GM23248 (cell line): ENCODE measurements around the gene CDH4. TPM values are rescaled to one million over a fixed set of nuclear protein-coding genes. Genes with fewer than 3 reads are reported as not detected.

Experiments
- DNase-seq: peaks from one replicate; pipeline ENCODE4 v3.0.0-alpha.2; 2015
- H2AFZ ChIP-seq: fragments of 200-600 bp; sonication (generic); 2 replicates; pipeline ENCODE4 v1.6.1; 2016; ENCODE audit warnings: antibody characterized with exemption
- H3F3A ChIP-seq: fragments of 200-600 bp; sonication (generic); 2 replicates; pipeline ENCODE4 v1.6.1; 2016; ENCODE audit warnings: mild to moderate bottlenecking, antibody characterized with exemption, mixed run types; ENCODE audit not compliant: insufficient read depth
- H3K27ac ChIP-seq: fragments of 200-600 bp; sonication (generic); 2 replicates; pipeline ENCODE4 v1.5.1; 2016; ENCODE audit warnings: mild to moderate bottlenecking
- H3K27me3 ChIP-seq: fragments of 200-600 bp; sonication (generic); replicated peaks from 2 replicates; pipeline ENCODE4 v1.6.1; 2016; ENCODE audit warnings: mild to moderate bottlenecking; ENCODE audit not compliant: insufficient read depth
- H3K36me3 ChIP-seq: fragments of 200-600 bp; sonication (generic); 2 replicates; pipeline ENCODE4 v1.6.1; 2016; ENCODE audit warnings: low read depth, mild to moderate bottlenecking
- H3K4me1 ChIP-seq: fragments of 200-600 bp; sonication (generic); 2 replicates; pipeline ENCODE4 v1.6.1; 2016; ENCODE audit warnings: mild to moderate bottlenecking; ENCODE audit not compliant: insufficient read depth
- H3K4me2 ChIP-seq: fragments of 200-600 bp; sonication (generic); one replicate; pipeline ENCODE4 v1.6.1; 2016; ENCODE audit warnings: mild to moderate bottlenecking; ENCODE audit not compliant: unreplicated experiment
- H3K4me3 ChIP-seq: fragments of 200-600 bp; sonication (generic); 2 replicates; pipeline ENCODE4 v1.5.1; 2016; ENCODE audit warnings: mild to moderate bottlenecking
- H3K79me2 ChIP-seq: fragments of 200-600 bp; sonication (generic); 2 replicates; pipeline ENCODE4 v1.6.1; 2016; ENCODE audit warnings: mild to moderate bottlenecking; ENCODE audit not compliant: insufficient read depth
- H3K9ac ChIP-seq: fragments of 200-600 bp; sonication (generic); 2 replicates; pipeline ENCODE4 v1.6.1; 2016; ENCODE audit warnings: mild to moderate bottlenecking
- H3K9me2 ChIP-seq: fragments of 200-600 bp; sonication (generic); 2 replicates; pipeline ENCODE4 v1.6.1; 2016; ENCODE audit warnings: mixed run types, mild to moderate bottlenecking, moderate library complexity; ENCODE audit not compliant: insufficient read depth
- H3K9me3 ChIP-seq: fragments of 200-600 bp; sonication (generic); one replicate; pipeline ENCODE4 v1.6.1; 2017; ENCODE audit warnings: low read depth
- H4K20me1 ChIP-seq: fragments of 200-600 bp; sonication (generic); 2 replicates; pipeline ENCODE4 v1.6.0; 2016; ENCODE audit not compliant: insufficient read depth
- EZH2 ChIP-seq: fragments of 200-600 bp; sonication (generic); IDR thresholded peaks from 2 replicates; pipeline ENCODE4 v1.6.1; 2018; ENCODE audit warnings: antibody characterized with exemption, mild to moderate bottlenecking; ENCODE audit not compliant: insufficient read depth, poor library complexity, severe bottlenecking
- EZH2phosphoT487 ChIP-seq: fragments of 200-600 bp; sonication (generic); IDR thresholded peaks from 2 replicates; pipeline ENCODE4 v1.6.1; 2018; ENCODE audit warnings: antibody characterized with exemption, moderate library complexity, mild to moderate bottlenecking, low read depth; ENCODE audit not compliant: insufficient read depth
- WGBS, 2 experiments: methylation state at CpG; one replicate each; pipeline ENCODE4 v1.1.6; 2015 to 2017; ENCODE audit warnings: low lambda C conversion rate in 2 of 2, low coverage in 1 of 2; ENCODE audit errors: missing lambda C conversion rate in 2 of 2; 5-methylcytosine and 5-hydroxymethylcytosine counted together
- in situ Hi-C: fragments of 300-500 bp; cut with MboI; formaldehyde crosslinking; loops from 2 replicates; pipeline ENCODE4 v1.15.0; 2020
- polyA plus RNA-seq: library from polyadenylated mRNA; unstranded; fragments of >200 nt; fragmentation: Nextera tagmentation; extraction: Ambion mirVana; gene quantifications from 2 replicates; pipeline ENCODE4 v1.2.1, GENCODE V29; 2016
- total RNA-seq: library from RNA; depleted of rRNA; stranded (reverse); fragments of >200 nt; shearing (Covaris generic); gene quantifications from 2 replicates; pipeline ENCODE4 v1.2.3, GENCODE V29; 2014

CDH4 gene
- total and polyA plus RNA-seq, 2 experiments from 2014 or later = 1.1 to 3.9 TPM

DNA sequence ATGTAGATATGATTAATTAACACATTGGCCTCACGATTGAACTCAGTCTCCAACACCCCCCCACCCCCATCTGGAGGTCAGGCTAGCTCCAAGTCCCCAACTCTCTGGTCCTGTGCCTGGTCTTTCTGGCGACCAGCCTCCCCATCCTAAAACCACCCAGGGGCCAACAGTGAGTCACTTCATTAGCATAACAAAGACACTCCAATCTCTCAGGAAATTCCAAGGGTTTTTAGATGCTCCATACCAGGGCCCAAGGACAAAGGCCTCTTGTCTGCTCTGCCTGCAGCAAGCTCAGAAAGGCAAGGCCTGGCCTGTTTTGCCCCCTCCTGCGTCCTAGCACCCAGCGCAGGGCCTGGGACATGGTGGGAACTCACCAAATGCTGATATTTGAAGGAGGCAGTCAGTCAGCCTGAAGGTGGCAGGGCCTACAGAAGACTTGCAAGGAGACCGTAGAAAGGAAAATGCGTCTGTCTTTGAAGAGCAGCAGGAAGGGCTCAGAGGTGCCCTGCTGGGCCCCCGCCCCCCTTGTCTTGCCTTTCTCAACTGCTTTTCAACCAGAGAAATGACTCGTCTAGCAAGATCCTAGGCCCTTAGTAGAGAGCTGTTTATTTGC is 184.7 kb downstream of the CDH4 start:
- no peaks in the 10 kb centered on the region for H3F3A ChIP-seq
- H3K9ac ChIP-seq = no peak overlapping the region
- TF ChIP-seq EZH2phosphoT487 = no peak
- TF ChIP-seq EZH2 = no peak
- no peaks in the 10 kb centered on the region for H3K36me3 ChIP-seq
- no peaks in the 10 kb centered on the region for H4K20me1 ChIP-seq
- no peaks in the 10 kb centered on the region for H3K27me3 ChIP-seq
- H3K4me2 ChIP-seq = no peak overlapping the region
- no peak overlapping the region for H3K27ac ChIP-seq
- H3K9me3 ChIP-seq = no peaks in the 10 kb centered on the region
- in situ Hi-C loops = no loop called here
- DNase-seq = peak; percentile 51
- H2AFZ ChIP-seq = no peak overlapping the region
- peaks cover 11% of the 10 kb centered on the region for H3K4me1 ChIP-seq
- H3K4me3 ChIP-seq = no peak overlapping the region
- 48 to 50% methylated on average over 8 of the region's 8 CpGs for WGBS, 2 experiments
- no peaks in the 10 kb centered on the region for H3K79me2 ChIP-seq
- H3K9me2 ChIP-seq = no peaks in the 10 kb centered on the region

DNA sequence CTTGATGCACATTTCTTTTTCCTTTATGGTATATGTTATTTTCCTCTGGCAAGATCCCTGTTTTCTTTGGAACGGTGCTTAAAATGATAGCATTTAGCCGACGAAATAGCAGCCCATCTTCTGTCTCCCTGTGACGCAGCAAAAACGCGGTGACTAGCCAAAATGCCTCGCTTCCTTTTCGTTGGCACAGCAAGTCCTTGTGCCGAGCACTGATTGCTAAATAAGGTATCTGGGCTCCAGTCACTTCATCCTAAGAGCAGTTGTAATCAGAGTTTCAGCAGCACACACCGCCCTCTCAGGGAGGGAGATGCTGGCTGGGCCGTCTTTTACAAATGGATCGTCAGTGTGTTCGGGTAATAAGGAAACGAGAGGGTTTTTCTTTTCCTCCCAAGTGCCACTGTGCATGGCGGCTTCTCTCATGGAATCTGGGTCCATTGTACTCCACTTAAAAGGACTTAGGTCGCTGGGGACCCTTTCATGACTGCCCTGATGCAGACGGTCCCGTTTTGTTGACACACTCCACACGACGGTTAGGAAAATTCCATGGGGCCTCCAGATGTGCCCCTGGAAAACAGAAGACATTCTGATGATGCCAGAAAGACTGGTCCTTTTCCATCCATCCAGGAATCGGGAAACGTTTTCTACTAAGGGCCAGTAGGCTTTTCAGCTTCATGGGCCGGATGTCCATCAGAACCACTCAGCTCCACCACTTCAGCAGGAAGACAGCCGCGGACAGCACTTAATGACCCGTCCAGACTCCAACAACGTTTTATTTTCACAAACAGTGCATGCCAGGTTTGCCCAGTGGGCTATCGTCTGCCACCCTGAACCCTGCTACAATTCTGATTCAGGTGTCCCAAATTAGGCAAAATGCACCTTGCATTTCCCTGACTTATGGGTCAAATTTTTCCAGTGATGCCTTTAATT is 185.5 kb downstream of the CDH4 start:
- H3K79me2 ChIP-seq = no peaks in the 10 kb centered on the region
- TF ChIP-seq EZH2 = no peak
- TF ChIP-seq EZH2phosphoT487 = no peak
- no peak overlapping the region for H3K4me3 ChIP-seq
- H3K9ac ChIP-seq = no peak overlapping the region
- H3K27me3 ChIP-seq = no peaks in the 10 kb centered on the region
- peak; percentile 12 for DNase-seq
- WGBS, 2 experiments = 47 to 49% methylated on average over 28 of the region's 28 CpGs
- H4K20me1 ChIP-seq = no peaks in the 10 kb centered on the region
- H3K27ac ChIP-seq = no peak overlapping the region
- H3K36me3 ChIP-seq = no peaks in the 10 kb centered on the region
- in situ Hi-C loops = no loop called here
- no peaks in the 10 kb centered on the region for H3K9me3 ChIP-seq
- H3K9me2 ChIP-seq = no peaks in the 10 kb centered on the region
- H3K4me2 ChIP-seq = no peak overlapping the region
- H3K4me1 ChIP-seq = peaks cover 11% of the 10 kb centered on the region
- H2AFZ ChIP-seq = no peak overlapping the region
- no peaks in the 10 kb centered on the region for H3F3A ChIP-seq

DNA sequence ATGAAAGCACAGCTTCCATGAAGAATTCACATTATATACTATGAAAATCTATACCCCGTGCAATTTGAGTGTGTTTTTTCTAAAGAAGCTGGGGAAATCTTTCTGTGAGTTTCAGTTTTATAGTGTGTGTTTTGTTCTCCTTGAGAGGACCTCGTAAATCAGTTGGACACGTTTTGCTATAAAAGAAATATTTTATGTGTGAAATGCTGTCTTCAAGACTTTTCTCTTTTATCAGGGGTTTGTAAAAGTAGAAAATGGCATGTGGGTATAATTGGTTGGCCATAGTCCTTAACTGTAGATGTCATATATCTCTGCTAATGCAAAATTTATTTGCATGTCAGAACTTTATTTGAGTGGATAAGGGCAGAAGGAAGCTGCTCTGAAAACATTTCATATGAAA is 186.2 kb downstream of the CDH4 start:
- Histone ChIP-seq H3K27ac (no peak overlapping the region), H3K4me3 (no peak overlapping the region), H3K9ac (no peak overlapping the region), H3F3A (no peaks in the 10 kb centered on the region), H3K27me3 (no peaks in the 10 kb centered on the region), H4K20me1 (no peaks in the 10 kb centered on the region), H2AFZ (no peak overlapping the region), H3K9me2 (no peaks in the 10 kb centered on the region), H3K9me3 (no peaks in the 10 kb centered on the region), H3K36me3 (no peaks in the 10 kb centered on the region), H3K4me1 (peaks cover 11% of the 10 kb centered on the region), H3K79me2 (no peaks in the 10 kb centered on the region), H3K4me2 (no peak overlapping the region)
- no peak for DNase-seq
- in situ Hi-C loops = no loop called here
- 28 to 33% methylated on average over 3 of the region's 3 CpGs for WGBS, 2 experiments
- TF ChIP-seq EZH2 (no peak), EZH2phosphoT487 (no peak)

DNA sequence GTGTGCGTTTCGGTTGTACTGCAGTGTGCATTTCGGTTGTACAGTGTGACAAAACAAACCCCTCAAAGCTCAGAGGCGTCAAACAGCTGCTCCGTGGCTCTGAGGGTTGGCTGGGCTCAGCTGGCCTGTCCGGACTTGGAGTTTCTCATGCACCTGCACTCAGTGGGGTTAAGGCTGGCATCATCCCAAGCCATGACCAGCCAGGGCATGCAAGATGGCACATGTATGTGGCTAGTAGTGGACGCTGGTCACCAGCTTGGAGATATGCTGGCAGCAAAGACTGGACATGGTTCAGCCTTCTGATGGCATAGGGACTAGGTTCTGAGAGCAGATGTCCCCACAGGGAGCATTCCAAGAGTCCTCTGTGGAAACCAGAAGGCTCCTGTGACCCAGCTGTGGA is 187.2 kb downstream of the CDH4 start:
- no peak for DNase-seq
- Histone ChIP-seq H3F3A (peaks cover under 1% of the 10 kb centered on the region; the same call in 1 of the 2 replicates), H4K20me1 (no peaks in the 10 kb centered on the region), H3K27me3 (no peaks in the 10 kb centered on the region), H3K4me3 (no peak overlapping the region), H3K9me3 (no peaks in the 10 kb centered on the region), H2AFZ (no peak overlapping the region), H3K36me3 (no peaks in the 10 kb centered on the region), H3K9ac (no peak overlapping the region), H3K79me2 (no peaks in the 10 kb centered on the region), H3K9me2 (no peaks in the 10 kb centered on the region), H3K27ac (no peak overlapping the region), H3K4me1 (peaks cover 11% of the 10 kb centered on the region), H3K4me2 (no peak overlapping the region)
- WGBS, 2 experiments = 48 to 56% methylated on average over 7 of the region's 7 CpGs
- in situ Hi-C loops = no loop called here
- no peak for TF ChIP-seq EZH2phosphoT487
- TF ChIP-seq EZH2 = no peak
